ENCODE results near the gene FGD4.

DNA sequence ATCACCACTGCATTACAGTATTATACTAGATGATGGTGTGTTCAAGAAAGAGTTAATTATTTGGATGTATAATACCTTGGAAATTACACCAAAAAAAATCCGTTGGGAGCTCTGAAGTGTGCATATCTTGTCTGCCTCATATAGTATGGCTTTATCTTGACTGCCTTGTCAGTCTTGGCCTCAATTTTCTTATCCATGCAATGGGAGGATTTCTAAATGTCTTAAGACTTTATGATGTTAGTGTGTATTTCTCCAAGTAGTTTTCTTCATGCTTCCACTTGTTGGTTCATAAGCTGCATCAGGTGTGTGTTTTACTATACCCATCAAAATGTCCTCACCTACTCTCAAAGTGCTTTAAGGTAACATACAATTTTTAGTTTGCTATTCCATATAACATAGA lies 84.6 kb downstream of the FGD4 start:
- TF ChIP-seq EZH2 (IDR thresholded peaks at IDR 0.05; ENCODE audit: borderline replicate concordance, low read depth, low read length, severe bottlenecking) (no peak), GATA2 (IDR thresholded peaks at IDR 0.05; ENCODE audit: insufficient read depth, insufficient read length, low read depth, low read length) (no peak), POLR2A (IDR thresholded peaks at IDR 0.05; ENCODE audit: low read depth, low read length) (no peak)
- TF ChIP-seq, protein P1, sequence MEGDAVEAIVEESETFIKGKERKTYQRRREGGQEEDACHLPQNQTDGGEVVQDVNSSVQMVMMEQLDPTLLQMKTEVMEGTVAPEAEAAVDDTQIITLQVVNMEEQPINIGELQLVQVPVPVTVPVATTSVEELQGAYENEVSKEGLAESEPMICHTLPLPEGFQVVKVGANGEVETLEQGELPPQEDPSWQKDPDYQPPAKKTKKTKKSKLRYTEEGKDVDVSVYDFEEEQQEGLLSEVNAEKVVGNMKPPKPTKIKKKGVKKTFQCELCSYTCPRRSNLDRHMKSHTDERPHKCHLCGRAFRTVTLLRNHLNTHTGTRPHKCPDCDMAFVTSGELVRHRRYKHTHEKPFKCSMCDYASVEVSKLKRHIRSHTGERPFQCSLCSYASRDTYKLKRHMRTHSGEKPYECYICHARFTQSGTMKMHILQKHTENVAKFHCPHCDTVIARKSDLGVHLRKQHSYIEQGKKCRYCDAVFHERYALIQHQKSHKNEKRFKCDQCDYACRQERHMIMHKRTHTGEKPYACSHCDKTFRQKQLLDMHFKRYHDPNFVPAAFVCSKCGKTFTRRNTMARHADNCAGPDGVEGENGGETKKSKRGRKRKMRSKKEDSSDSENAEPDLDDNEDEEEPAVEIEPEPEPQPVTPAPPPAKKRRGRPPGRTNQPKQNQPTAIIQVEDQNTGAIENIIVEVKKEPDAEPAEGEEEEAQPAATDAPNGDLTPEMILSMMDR (IDR thresholded peaks at IDR 0.05; ENCODE audit: extremely low read depth in 1 of 2, insufficient read depth in 1 of 2, low read depth in 1 of 2, low read length in 2 of 2), result no peak

All from endothelial cell of umbilical vein (primary cell).